Measurements from ENCODE around the gene C2CD4B.

The C2CD4B gene

DNA sequence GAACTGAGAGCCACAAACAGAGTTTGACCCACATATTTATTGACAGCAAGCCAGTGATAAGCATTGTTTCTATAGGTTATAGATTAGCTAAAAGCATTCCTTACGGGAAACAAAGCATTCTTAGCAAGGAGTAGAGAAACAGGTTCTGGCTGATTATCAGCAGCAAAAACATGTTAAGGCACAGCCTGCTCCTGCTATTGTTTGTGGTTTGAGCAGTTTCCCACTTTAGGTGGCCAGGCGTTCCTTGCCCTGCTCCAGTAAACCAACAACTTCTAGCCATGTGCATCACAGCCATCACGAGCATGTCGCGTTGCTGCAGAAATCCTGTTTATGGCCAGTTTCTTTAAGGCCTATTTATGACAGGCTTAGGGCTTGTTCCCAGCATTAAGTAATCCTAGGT is 44.7 kb upstream of the C2CD4B start:
- H3K4me2 ChIP-seq (ENCODE audit: low read depth, low read length, poor library complexity, severe bottlenecking): no peak overlapping the region
- no peak overlapping the region for H3K27ac ChIP-seq (ENCODE audit: low read depth, low read length)
- no peaks in the 10 kb centered on the region for H3F3A ChIP-seq (ENCODE audit: insufficient read depth)
- peaks cover 12% of the 10 kb centered on the region; the same call in 1 of the 2 replicates for H3K9me3 ChIP-seq (ENCODE audit: insufficient read depth, low read length)
- H3K4me3 ChIP-seq (ENCODE audit: insufficient read depth, low read length, poor library complexity, severe bottlenecking): no peak overlapping the region
- TF ChIP-seq, protein P1, sequence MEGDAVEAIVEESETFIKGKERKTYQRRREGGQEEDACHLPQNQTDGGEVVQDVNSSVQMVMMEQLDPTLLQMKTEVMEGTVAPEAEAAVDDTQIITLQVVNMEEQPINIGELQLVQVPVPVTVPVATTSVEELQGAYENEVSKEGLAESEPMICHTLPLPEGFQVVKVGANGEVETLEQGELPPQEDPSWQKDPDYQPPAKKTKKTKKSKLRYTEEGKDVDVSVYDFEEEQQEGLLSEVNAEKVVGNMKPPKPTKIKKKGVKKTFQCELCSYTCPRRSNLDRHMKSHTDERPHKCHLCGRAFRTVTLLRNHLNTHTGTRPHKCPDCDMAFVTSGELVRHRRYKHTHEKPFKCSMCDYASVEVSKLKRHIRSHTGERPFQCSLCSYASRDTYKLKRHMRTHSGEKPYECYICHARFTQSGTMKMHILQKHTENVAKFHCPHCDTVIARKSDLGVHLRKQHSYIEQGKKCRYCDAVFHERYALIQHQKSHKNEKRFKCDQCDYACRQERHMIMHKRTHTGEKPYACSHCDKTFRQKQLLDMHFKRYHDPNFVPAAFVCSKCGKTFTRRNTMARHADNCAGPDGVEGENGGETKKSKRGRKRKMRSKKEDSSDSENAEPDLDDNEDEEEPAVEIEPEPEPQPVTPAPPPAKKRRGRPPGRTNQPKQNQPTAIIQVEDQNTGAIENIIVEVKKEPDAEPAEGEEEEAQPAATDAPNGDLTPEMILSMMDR (IDR thresholded peaks at IDR 0.05; ENCODE audit: insufficient read depth, low read length, poor library complexity, severe bottlenecking): no peak
- TF ChIP-seq EZH2phosphoT487 (conservative IDR thresholded peaks at IDR 0.05; ENCODE audit: low read length): no peak
- no peaks in the 10 kb centered on the region for H3K36me3 ChIP-seq (ENCODE audit: low read length)
- no peak overlapping the region for H3K9ac ChIP-seq (ENCODE audit: low read length)
- no peaks in the 10 kb centered on the region for H3K9me2 ChIP-seq (replicated peaks; ENCODE audit: insufficient read depth, low read length)
- H3K79me2 ChIP-seq (ENCODE audit: insufficient read depth, low read length): no peaks in the 10 kb centered on the region
- no peaks in the 10 kb centered on the region for H3K27me3 ChIP-seq (ENCODE audit: low read length)
- H2AFZ ChIP-seq (ENCODE audit: low read depth, low read length, severe bottlenecking): no peak overlapping the region
- H4K20me1 ChIP-seq (ENCODE audit: low read depth, low read length): no peaks in the 10 kb centered on the region

DNA sequence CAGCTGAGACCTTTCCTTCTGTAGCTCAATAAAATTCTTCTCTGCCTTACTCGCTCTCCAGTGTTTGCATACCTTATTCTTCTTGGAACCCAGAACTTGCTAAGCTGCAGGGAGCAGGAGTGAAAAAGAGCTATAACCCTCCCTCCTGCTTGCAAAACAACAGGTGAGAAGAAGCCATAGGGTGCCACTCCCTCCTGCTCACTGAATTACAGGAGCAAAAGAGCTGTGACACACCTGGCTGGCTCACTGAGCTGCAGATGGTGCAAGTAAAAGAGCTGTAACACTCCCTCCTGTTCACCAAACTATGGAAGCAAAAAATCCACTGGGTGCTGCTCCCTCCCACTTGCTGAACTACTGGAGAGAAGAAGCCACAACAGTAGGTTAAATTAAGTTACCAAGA is 44.2 kb upstream of the C2CD4B start:
- H3K79me2 ChIP-seq (ENCODE audit: insufficient read depth, low read length): no peaks in the 10 kb centered on the region
- H3K27me3 ChIP-seq (ENCODE audit: low read length): no peaks in the 10 kb centered on the region
- no peak overlapping the region for H3K4me2 ChIP-seq (ENCODE audit: low read depth, low read length, poor library complexity, severe bottlenecking)
- no peaks in the 10 kb centered on the region for H3K9me2 ChIP-seq (replicated peaks; ENCODE audit: insufficient read depth, low read length)
- TF ChIP-seq, protein P1 (IDR thresholded peaks at IDR 0.05; ENCODE audit: insufficient read depth, low read length, poor library complexity, severe bottlenecking): no peak
- no peak for TF ChIP-seq EZH2phosphoT487 (conservative IDR thresholded peaks at IDR 0.05; ENCODE audit: low read length)
- H3K9ac ChIP-seq (ENCODE audit: low read length): no peak overlapping the region
- no peak overlapping the region for H2AFZ ChIP-seq (ENCODE audit: low read depth, low read length, severe bottlenecking)
- no peak overlapping the region for H3K4me3 ChIP-seq (ENCODE audit: insufficient read depth, low read length, poor library complexity, severe bottlenecking)
- no peak overlapping the region for H3K27ac ChIP-seq (ENCODE audit: low read depth, low read length)
- H3K36me3 ChIP-seq (ENCODE audit: low read length): no peaks in the 10 kb centered on the region
- no peaks in the 10 kb centered on the region for H4K20me1 ChIP-seq (ENCODE audit: low read depth, low read length)
- peaks cover 12% of the 10 kb centered on the region; the same call in 1 of the 2 replicates for H3K9me3 ChIP-seq (ENCODE audit: insufficient read depth, low read length)
- no peaks in the 10 kb centered on the region for H3F3A ChIP-seq (ENCODE audit: insufficient read depth)

DNA sequence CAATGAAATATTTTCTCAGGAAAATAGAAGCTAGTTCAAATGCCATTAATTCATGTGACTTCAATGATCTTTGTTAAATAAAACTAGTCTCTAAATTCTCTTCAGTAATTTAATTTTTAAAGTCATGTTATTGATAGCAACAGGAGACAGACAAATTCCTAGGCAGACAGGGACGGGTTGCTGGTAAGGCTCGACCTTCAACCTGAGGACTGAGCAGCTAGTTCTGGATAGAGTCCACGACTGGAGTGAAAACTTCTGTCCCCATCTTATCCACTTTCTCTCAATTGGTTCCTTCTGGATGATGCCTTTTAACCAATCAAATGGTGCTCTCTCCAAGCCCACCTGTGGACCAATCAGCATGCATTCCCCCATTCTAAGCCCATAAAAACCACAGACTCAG is 43.8 kb upstream of the C2CD4B start:
- Histone ChIP-seq H3K36me3 (ENCODE audit: low read length) (no peaks in the 10 kb centered on the region), H3K9me3 (ENCODE audit: insufficient read depth, low read length) (peaks cover 12% of the 10 kb centered on the region; the same call in 1 of the 2 replicates), H4K20me1 (ENCODE audit: low read depth, low read length) (no peaks in the 10 kb centered on the region)

DNA sequence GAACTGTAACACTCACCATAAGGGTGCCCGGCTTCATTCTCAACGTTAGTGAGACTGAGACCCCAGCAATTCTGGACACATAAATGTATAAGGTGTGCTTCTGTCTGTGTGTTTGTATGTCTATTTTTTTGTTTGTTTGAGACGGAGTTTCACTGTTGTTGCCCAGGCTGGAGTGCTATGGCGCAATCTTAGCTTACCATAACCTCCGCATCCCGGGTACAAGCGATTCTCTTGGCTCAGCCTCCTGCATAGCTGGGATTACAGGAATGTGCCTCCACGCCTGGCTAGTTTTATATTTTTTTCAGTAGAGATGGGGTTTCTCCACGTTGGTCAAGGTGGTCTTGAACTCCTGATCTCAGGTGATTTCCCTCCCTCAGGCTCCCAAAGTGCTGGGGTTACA is 43.3 kb upstream of the C2CD4B start:
- H3K4me3 ChIP-seq (ENCODE audit: insufficient read depth, low read length, poor library complexity, severe bottlenecking): no peak overlapping the region
- H3F3A ChIP-seq (ENCODE audit: insufficient read depth): no peaks in the 10 kb centered on the region
- no peaks in the 10 kb centered on the region for H3K9me2 ChIP-seq (replicated peaks; ENCODE audit: insufficient read depth, low read length)
- no peaks in the 10 kb centered on the region for H3K27me3 ChIP-seq (ENCODE audit: low read length)
- H3K4me2 ChIP-seq (ENCODE audit: low read depth, low read length, poor library complexity, severe bottlenecking): no peak overlapping the region
- peaks cover 12% of the 10 kb centered on the region; the same call in 1 of the 2 replicates for H3K9me3 ChIP-seq (ENCODE audit: insufficient read depth, low read length)
- no peak overlapping the region for H3K27ac ChIP-seq (ENCODE audit: low read depth, low read length)
- no peaks in the 10 kb centered on the region for H4K20me1 ChIP-seq (ENCODE audit: low read depth, low read length)
- no peaks in the 10 kb centered on the region for H3K79me2 ChIP-seq (ENCODE audit: insufficient read depth, low read length)
- no peaks in the 10 kb centered on the region for H3K36me3 ChIP-seq (ENCODE audit: low read length)
- no peak overlapping the region for H2AFZ ChIP-seq (ENCODE audit: low read depth, low read length, severe bottlenecking)
- TF ChIP-seq, protein P1 (IDR thresholded peaks at IDR 0.05; ENCODE audit: insufficient read depth, low read length, poor library complexity, severe bottlenecking): no peak
- TF ChIP-seq EZH2phosphoT487 (conservative IDR thresholded peaks at IDR 0.05; ENCODE audit: low read length): no peak
- H3K9ac ChIP-seq (ENCODE audit: low read length): no peak overlapping the region

More for the DNA sequence above, 43.8 kb upstream of the C2CD4B start:
- no peak for TF ChIP-seq EZH2phosphoT487 (conservative IDR thresholded peaks at IDR 0.05; ENCODE audit: low read length)
- H3F3A ChIP-seq (ENCODE audit: insufficient read depth): no peaks in the 10 kb centered on the region
- no peak overlapping the region for H3K9ac ChIP-seq (ENCODE audit: low read length)
- H3K4me2 ChIP-seq (ENCODE audit: low read depth, low read length, poor library complexity, severe bottlenecking): no peak overlapping the region
- no peak overlapping the region for H3K27ac ChIP-seq (ENCODE audit: low read depth, low read length)
- no peaks in the 10 kb centered on the region for H3K27me3 ChIP-seq (ENCODE audit: low read length)
- no peak overlapping the region for H3K4me3 ChIP-seq (ENCODE audit: insufficient read depth, low read length, poor library complexity, severe bottlenecking)
- no peak overlapping the region for H2AFZ ChIP-seq (ENCODE audit: low read depth, low read length, severe bottlenecking)
- no peaks in the 10 kb centered on the region for H3K79me2 ChIP-seq (ENCODE audit: insufficient read depth, low read length)
- H3K9me2 ChIP-seq (replicated peaks; ENCODE audit: insufficient read depth, low read length): no peaks in the 10 kb centered on the region
